HG03196 (cell line): ENCODE measurements around the gene PKIG.

ENCODE experiments used
- ATAC-seq: cut with Tn5 transposase; IDR thresholded peaks from one replicate; pipeline ENCODE4 v1.9.1; 2021; ENCODE audit not compliant: unreplicated experiment

PKIG gene

DNA sequence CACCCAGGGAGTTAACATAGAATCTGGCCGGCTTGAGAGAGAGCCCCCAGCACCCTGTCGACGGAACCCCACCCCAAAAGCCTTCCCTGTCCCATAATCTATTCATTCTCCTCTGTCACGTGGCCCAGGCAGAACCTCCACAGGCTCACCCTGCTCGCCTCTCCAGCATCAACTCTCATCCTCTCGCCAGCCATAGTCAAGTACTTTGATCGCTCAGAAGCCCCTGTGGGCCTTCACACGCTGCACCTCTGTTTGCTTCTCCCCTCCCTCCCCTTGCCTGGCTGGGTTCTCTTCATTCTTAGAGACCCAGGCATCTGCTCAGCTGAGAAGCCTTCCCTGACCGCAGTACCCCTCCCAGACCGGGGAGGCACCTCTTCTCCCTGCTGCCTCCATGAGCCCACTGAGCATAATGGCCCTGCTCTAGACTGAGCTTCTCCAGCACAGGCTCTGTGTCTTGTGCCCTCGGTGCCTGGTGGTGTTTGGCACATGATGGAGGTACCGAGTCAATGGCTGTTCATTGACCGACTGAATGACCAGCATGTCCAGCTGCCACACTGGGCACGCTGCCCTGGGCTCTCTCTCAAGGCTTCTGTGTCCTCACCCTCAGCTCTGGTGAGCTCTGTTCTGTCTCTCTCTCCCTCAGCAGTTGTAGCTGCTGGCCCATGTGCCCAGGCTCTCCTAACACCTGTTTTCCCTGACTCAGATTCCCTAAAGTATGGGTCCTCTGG is 33.7 kb downstream of the PKIG start:
- ATAC-seq, result no peak

GRCh38 chr20:44616604-44616964 is 34.2 kb downstream of the PKIG start:
- ATAC-seq, result no peak

DNA sequence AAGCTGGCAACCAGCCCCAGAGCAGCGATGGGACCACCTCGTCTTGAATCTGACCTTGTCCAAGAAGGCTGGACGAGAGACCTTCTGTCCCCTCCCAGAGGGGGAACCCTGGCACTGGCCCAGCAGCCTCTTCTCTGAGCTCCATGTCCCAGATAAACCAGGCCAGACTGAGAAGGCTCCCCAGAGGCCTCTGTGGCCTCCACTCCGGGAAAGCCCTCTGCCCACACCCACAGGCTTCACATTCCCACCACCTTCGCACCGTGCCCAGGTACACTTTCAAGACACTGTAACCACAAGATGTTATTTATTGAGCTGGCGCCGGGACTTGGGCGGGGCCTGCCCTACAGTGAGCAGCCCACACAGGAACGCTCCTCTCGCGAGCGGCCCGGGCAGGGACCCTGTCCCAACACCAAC is 35.9 kb downstream of the PKIG start:
- ATAC-seq, result no peak

GRCh38 chr20:44619294-44619693 is 36.9 kb downstream of the PKIG start:
- no peak for ATAC-seq

DNA sequence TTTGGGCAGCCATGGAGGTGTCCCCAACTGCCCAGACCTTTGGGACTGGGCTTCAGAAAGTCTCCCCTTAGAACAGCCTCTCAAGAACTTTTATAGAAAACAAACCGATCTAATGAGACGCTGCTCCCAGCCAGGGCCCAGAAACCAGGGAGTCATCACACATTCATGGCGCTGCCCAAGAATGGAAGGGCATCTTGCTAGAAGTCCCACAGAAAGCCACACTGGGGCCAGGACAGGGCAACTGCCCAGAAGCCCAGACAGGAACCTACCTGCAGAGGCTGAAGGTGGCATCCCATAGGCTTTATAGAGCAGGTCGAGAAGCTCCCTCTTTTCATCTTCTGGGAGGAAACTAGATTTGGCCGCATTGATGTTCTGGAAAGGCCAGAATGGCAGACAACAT is 37.7 kb downstream of the PKIG start:
- ATAC-seq, result no peak

DNA sequence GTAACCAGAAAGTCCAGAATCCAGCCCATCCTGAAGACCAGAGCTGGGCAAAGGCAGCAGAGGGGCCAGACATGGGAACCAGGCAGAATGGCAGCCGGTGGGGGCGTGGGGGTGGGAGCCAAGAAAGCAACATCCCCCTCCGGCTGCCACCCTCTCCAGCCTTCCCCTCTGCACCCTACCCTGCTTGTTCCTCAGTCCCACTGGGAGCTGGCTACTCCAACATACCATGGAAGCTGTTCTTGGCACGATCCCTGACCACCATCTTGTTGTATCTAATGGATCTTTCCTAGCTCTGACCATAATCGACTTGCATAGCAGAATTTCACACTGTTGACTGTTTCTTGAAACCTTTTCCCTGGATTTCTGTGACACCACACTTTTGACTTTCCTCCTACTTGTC is 38.9 kb downstream of the PKIG start:
- ATAC-seq, result no peak

DNA sequence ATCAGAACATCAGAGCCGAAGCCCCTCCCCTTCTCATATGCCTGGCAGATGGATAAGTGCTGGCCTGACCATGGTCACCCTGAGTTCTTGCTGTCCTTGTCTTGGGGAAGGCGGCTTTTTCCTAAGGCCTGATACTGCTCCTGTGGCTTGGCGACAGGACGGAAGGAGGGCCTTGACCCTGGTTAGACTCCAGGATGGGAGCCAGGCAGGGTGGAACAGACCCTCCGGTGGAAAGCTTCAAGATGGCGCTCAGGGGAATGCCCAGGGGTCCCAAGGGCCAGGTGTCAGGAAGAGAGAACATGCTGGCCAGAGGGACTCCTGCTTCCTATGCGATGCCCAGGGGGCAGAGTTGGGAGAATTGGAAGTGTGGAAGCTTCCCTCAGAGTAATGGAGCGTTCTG is 39.6 kb downstream of the PKIG start:
- no peak for ATAC-seq

DNA sequence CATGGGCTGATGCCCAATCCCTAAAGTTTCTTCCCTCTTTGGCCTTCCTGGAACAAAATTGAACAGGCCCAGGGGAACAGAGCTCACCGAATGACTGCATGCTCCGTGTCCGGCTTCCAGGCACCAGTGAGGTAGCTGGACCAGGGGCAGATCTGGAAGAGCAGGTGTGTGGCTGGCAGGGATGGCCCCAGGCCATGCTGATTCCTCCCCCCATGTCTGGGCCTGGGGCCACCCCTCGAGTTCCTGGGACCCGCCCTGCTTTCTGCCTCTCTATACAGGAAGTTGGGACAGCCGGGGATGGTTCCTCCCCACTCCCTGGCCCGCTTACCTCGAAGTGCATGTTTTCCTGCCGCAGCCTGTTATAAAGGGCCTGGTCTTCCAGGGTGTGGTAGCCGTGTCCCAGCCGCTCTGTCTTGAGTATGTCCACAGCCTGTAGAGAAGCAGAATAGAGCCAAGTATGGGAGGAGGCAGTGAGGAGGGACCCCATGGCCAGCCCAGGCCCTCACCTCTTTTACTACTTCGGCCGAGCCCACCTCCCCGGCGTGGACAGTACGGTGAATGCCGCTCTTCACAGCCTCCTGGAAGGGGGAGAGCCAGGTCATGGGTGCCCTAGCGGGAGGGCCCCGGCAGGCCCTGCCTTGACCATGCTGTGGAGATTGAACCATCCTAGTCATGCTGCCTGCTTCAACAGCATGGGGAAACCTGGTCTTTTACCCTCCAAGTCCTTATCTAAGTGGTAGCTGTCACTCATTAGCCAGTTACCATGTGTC is 40.3 kb downstream of the PKIG start:
- ATAC-seq, result no peak

GRCh38 chr20:44624152-44624551 is 41.8 kb downstream of the PKIG start:
- ATAC-seq, result no peak

DNA sequence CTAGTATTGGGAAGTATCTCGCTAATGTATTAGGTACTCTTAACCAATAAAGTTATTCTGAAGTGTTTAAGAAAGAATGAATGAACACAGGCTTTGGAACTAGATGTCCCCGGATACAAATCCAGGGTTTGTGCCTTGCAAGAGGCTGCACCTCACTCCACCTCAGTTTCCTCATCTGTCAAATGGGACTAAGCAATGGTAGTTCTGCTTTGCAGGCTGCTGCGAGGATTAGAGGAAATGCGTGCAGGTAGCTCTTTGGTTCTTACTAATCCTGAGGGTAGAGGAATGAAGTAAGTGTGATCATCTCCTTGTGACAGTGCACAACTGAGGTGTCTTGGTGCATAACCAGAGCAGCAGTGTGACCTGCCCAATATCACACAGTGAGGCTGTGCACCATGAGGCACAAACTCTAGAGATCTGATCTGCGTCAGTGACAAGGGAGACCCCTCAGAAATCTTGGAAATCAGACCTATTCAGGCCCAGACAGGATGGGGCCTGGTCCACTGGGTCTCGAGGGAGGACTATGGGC is 42.4 kb downstream of the PKIG start:
- no peak for ATAC-seq

GRCh38 chr20:44625361-44625760 is 43.0 kb downstream of the PKIG start:
- ATAC-seq, result no peak

DNA sequence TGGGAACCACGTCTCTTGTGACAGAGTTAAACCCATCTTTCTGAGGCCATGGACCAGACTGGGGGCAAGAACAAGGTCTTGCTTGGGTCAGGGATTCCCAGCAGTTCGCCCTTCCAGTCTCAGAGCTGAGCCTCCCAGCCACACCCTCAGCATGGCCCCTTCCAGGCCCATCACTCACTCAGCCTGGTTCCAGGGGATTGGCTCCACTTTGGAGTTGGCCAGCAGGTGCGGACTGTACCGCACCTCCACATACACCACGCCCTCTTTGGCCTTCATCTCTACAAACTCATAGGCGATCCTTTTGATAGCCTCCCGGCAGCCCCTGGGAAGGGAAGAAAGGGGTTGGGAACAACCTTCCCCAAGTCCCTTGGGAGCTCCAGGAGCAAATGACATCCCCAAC is 43.9 kb downstream of the PKIG start:
- ATAC-seq, result no peak

- no peak for ATAC-seq
These were observed 45.1 kb downstream of the PKIG start for GRCh38 chr20:44627364-44628010.

GRCh38 chr20:44629017-44629385 is 46.6 kb downstream of the PKIG start:
- ATAC-seq, result no peak

GRCh38 chr20:44629542-44629941 is 47.2 kb downstream of the PKIG start:
- no peak for ATAC-seq

- no peak for ATAC-seq
These were observed 47.9 kb downstream of the PKIG start for GRCh38 chr20:44630297-44630696.

- ATAC-seq, result no peak
These were observed 49.8 kb downstream of the PKIG start for GRCh38 chr20:44632103-44632752.

- no peak for ATAC-seq
These were observed 50.9 kb downstream of the PKIG start for GRCh38 chr20:44633187-44633810.

GRCh38 chr20:44633872-44634600 is 51.7 kb downstream of the PKIG start:
- no peak for ATAC-seq

DNA sequence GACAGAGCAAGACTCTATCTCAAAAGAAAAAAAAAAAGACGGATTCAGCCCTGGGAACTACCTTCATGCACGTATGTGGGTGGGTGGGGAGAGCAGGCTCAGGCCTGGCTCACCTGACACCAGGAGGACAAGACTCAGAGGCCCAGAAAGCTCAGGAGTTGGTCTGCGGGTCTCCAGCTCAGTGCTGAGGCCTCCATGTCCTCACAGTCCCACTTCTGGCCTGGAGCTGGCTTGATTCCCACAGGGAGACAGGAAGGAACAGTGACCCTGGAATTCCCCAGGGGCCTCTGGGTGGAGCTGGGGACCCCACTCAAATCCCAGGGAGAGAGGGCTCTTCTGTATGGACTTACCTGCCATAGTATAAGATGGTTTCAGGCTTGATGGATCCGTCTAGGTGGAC is 53.5 kb downstream of the PKIG start:
- ATAC-seq, result no peak
